Effector memory CD4-positive, alpha-beta T cell (primary cell): ENCODE measurements around the gene UBE2N.

Experiments used
- DNase-seq, 3 donors: peaks; one replicate each; pipeline ENCODE4 v3.0.0-alpha.2; 2020
- H3K27ac ChIP-seq: 2 replicates; pipeline ENCODE4 v1.7.0; 2013; ENCODE audit warnings: mild to moderate bottlenecking, low read length, moderate library complexity; ENCODE audit not compliant: insufficient read depth, poor library complexity, severe bottlenecking
- H3K27me3 ChIP-seq: replicated peaks from 2 replicates; pipeline ENCODE4 v1.7.0; 2013; ENCODE audit warnings: mild to moderate bottlenecking, low read length; ENCODE audit not compliant: insufficient read depth, control insufficient read depth, poor library complexity, severe bottlenecking
- H3K36me3 ChIP-seq: 2 replicates; pipeline ENCODE4 v1.7.0; 2013; ENCODE audit warnings: mild to moderate bottlenecking, low read length, moderate library complexity; ENCODE audit not compliant: control insufficient read depth, insufficient read depth
- H3K4me1 ChIP-seq: 2 replicates; pipeline ENCODE4 v1.7.0; 2013; ENCODE audit warnings: low read length, mild to moderate bottlenecking; ENCODE audit not compliant: control insufficient read depth, insufficient read depth, poor library complexity, severe bottlenecking
- H3K4me3 ChIP-seq: 2 replicates; pipeline ENCODE4 v1.7.0; 2013; ENCODE audit warnings: low read length, low read depth, mild to moderate bottlenecking; ENCODE audit not compliant: insufficient read depth, poor library complexity, severe bottlenecking
- H3K9me3 ChIP-seq: 2 replicates; pipeline ENCODE4 v1.7.0; 2013; ENCODE audit warnings: mild to moderate bottlenecking, low read length, moderate library complexity; ENCODE audit not compliant: control insufficient read depth

Gene UBE2N

GRCh38 chr12:93465841-93466240, 24.1 kb upstream of the UBE2N start:
- no peak for DNase-seq
- Histone ChIP-seq H3K36me3 (peaks cover 6% of the 10 kb centered on the region), H3K4me3 (no peak overlapping the region)

GRCh38 chr12:93461503-93461902, 19.8 kb upstream of the UBE2N start:
- Histone ChIP-seq H3K36me3 (no peaks in the 10 kb centered on the region), H3K27me3 (no peaks in the 10 kb centered on the region), H3K9me3 (no peaks in the 10 kb centered on the region), H3K27ac (no peak overlapping the region), H3K4me3 (no peak overlapping the region), H3K4me1 (no peaks in the 10 kb centered on the region)
- DNase-seq: no peak

More at GRCh38 chr12:93465841-93466240, 24.1 kb upstream of the UBE2N start:
- H3K27me3 ChIP-seq: no peaks in the 10 kb centered on the region
- H3K4me1 ChIP-seq: peaks cover 14% of the 10 kb centered on the region
- H3K9me3 ChIP-seq: no peaks in the 10 kb centered on the region
- no peak overlapping the region for H3K27ac ChIP-seq

GRCh38 chr12:93460902-93461301, 19.2 kb upstream of the UBE2N start:
- Histone ChIP-seq H3K4me1 (no peaks in the 10 kb centered on the region), H3K9me3 (no peaks in the 10 kb centered on the region), H3K36me3 (no peaks in the 10 kb centered on the region), H3K4me3 (no peak overlapping the region), H3K27ac (no peak overlapping the region), H3K27me3 (no peaks in the 10 kb centered on the region)
- no peak for DNase-seq

- H3K36me3 ChIP-seq: no peaks in the 10 kb centered on the region
- H3K4me3 ChIP-seq: no peak overlapping the region
- no peaks in the 10 kb centered on the region for H3K4me1 ChIP-seq
- no peak overlapping the region for H3K27ac ChIP-seq
- no peaks in the 10 kb centered on the region for H3K9me3 ChIP-seq
- DNase-seq: no peak
- H3K27me3 ChIP-seq: no peaks in the 10 kb centered on the region
Observed at GRCh38 chr12:93460003-93460402, 18.3 kb upstream of the UBE2N start.

GRCh38 chr12:93459097-93459496, 17.4 kb upstream of the UBE2N start:
- Histone ChIP-seq H3K27ac (no peak overlapping the region), H3K36me3 (no peaks in the 10 kb centered on the region), H3K27me3 (no peaks in the 10 kb centered on the region), H3K9me3 (no peaks in the 10 kb centered on the region), H3K4me3 (no peak overlapping the region), H3K4me1 (no peaks in the 10 kb centered on the region)
- no peak for DNase-seq

GRCh38 chr12:93456077-93456476, 14.3 kb upstream of the UBE2N start:
- Histone ChIP-seq H3K27me3 (no peaks in the 10 kb centered on the region), H3K4me1 (no peaks in the 10 kb centered on the region), H3K27ac (no peak overlapping the region)

GRCh38 chr12:93453633-93454032, 11.9 kb upstream of the UBE2N start:
- H3K27me3 ChIP-seq: no peaks in the 10 kb centered on the region
- H3K4me1 ChIP-seq: peaks cover 3% of the 10 kb centered on the region
- H3K4me3 ChIP-seq: no peak overlapping the region
- no peaks in the 10 kb centered on the region for H3K36me3 ChIP-seq
- DNase-seq: no peak
- no peaks in the 10 kb centered on the region for H3K9me3 ChIP-seq
- H3K27ac ChIP-seq: no peak overlapping the region

More at GRCh38 chr12:93456077-93456476, 14.3 kb upstream of the UBE2N start:
- no peak overlapping the region for H3K4me3 ChIP-seq
- DNase-seq: no peak
- H3K36me3 ChIP-seq: no peaks in the 10 kb centered on the region
- H3K9me3 ChIP-seq: no peaks in the 10 kb centered on the region

GRCh38 chr12:93451423-93452158, 9.8 kb upstream of the UBE2N start:
- DNase-seq: no peak
- Histone ChIP-seq H3K9me3 (no peaks in the 10 kb centered on the region), H3K27me3 (no peaks in the 10 kb centered on the region), H3K27ac (no peak overlapping the region), H3K4me1 (peaks cover 4% of the 10 kb centered on the region), H3K4me3 (no peak overlapping the region), H3K36me3 (no peaks in the 10 kb centered on the region)

- peaks cover 4% of the 10 kb centered on the region for H3K4me1 ChIP-seq
- no peaks in the 10 kb centered on the region for H3K9me3 ChIP-seq
- no peak for DNase-seq
- no peaks in the 10 kb centered on the region for H3K27me3 ChIP-seq
- H3K4me3 ChIP-seq: no peak overlapping the region
- H3K36me3 ChIP-seq: no peaks in the 10 kb centered on the region
- H3K27ac ChIP-seq: no peak overlapping the region
Observed at GRCh38 chr12:93449277-93449676, 7.5 kb upstream of the UBE2N start.

GRCh38 chr12:93448796-93449195, 7.0 kb upstream of the UBE2N start:
- Histone ChIP-seq H3K9me3 (no peaks in the 10 kb centered on the region), H3K4me3 (no peak overlapping the region), H3K27me3 (no peaks in the 10 kb centered on the region), H3K4me1 (peaks cover 4% of the 10 kb centered on the region), H3K36me3 (no peaks in the 10 kb centered on the region), H3K27ac (no peak overlapping the region)
- no peak for DNase-seq
